Epithelial cell of esophagus (primary cell): ENCODE measurements around the gene KXD1.

ENCODE experiments used
- DNase-seq: peaks from one replicate; pipeline ENCODE4 v3.0.0; 2010; ENCODE audit warnings: low read depth
- H3K4me3 ChIP-seq: 2 replicates; pipeline ENCODE4 v1.5.1; 2011; ENCODE audit warnings: mild to moderate bottlenecking, low read length, control low read depth
- CTCF ChIP-seq: IDR thresholded peaks from 2 replicates; pipeline ENCODE4 v1.5.1; 2011; ENCODE audit warnings: low read depth, mild to moderate bottlenecking, low read length, control low read depth, inconsistent platforms; ENCODE audit not compliant: insufficient read depth; ENCODE audit errors: missing control alignments

KXD1 gene, protein sequence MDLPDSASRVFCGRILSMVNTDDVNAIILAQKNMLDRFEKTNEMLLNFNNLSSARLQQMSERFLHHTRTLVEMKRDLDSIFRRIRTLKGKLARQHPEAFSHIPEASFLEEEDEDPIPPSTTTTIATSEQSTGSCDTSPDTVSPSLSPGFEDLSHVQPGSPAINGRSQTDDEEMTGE

DNA sequence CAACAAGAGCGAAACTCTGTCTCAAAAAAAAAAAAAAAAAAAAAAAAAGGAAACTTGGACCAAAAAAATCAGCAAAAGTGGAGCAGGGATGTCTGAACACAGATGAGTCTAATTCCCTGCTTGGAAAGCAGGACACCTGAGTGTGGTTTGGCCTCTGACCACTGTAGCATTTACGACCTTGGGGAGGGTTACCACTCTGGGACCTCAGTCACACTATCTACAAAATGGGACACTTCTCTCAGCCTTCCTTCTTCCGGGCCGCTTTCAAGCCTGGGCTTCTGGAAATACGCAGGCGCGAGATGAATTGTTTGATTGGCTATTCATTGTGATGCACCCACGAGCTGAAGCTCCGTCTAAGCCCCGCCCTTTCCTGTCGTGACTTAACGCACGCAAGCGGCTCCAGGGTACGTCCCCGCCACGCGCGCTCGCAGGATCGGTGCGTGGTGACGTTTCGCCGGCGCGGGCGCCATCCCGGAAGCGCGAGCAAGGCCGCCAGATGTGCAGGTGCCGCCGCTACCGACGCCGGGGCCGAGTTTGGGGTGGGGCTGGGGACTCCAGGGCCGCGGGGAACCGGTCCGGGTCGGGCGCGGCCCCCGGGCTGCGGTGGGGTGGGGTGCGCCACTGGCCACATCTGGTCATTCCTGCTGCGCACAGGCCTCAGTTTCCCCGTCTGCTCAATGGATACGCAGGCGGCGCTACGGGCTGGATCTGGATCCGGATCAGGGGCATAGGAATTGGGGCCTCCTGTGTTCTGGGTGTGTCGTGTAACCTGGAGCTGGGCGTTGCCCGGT lies at the start of gene KXD1:
Gene KXD1, plus strand, starts transcription at position 460 of the 791 bp plus-strand sequence. CDS start 4,187 bp downstream, outside the sequence.
- TF ChIP-seq CTCF, result no peak
- peak; percentile 99 for DNase-seq
- peak within 1 kb of the TSS; percentile 96 for H3K4me3 ChIP-seq

GRCh38 chr19:18508585-18508984 lies 49.1 kb upstream of the KXD1 start:
- H3K4me3 ChIP-seq, result no peak overlapping the region
- TF ChIP-seq CTCF, result no peak
- DNase-seq, result no peak

DNA sequence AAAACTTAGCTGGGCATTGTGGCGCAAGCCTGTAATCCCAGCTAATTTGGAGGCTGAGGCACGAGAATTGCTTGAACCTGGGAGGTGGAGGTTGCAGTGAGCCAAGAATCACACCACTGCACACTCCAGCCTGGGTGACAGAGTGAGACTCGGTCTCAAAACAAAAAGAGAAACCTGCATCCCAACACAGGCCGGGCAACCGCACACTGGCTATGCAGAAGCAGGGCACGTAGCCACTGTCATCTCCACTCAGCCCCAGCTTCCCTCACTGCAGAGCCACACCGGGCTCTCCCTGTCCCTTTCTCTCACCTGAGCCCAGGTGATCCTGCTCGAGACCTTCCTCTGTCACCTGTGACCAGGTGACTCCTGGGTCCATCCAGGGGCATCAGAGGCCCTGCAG lies 47.5 kb upstream of the KXD1 start:
- no peak overlapping the region for H3K4me3 ChIP-seq
- no peak for DNase-seq
- no peak for TF ChIP-seq CTCF

GRCh38 chr19:18513868-18514267 lies 43.8 kb upstream of the KXD1 start:
- DNase-seq, result no peak
- TF ChIP-seq CTCF, result no peak
- H3K4me3 ChIP-seq, result no peak overlapping the region

- no peak for TF ChIP-seq CTCF
- DNase-seq, result peak; percentile 68
- H3K4me3 ChIP-seq, result no peak overlapping the region
Observed at GRCh38 chr19:18514800-18515682, 42.6 kb upstream of the KXD1 start.

- H3K4me3 ChIP-seq, result no peak overlapping the region
- DNase-seq, result no peak
- no peak for TF ChIP-seq CTCF
Observed at GRCh38 chr19:18515959-18516358, 41.7 kb upstream of the KXD1 start.
